Astrocyte of the cerebellum (primary cell): ENCODE data around the gene APLP2.

ENCODE experiments used
- DNase-seq: peaks from one replicate; pipeline ENCODE4 v3.0.0-alpha.2; 2011; ENCODE audit warnings: low read depth
- H3K4me3 ChIP-seq: 2 replicates; pipeline ENCODE4 v1.5.1; 2011; ENCODE audit warnings: mild to moderate bottlenecking, low read depth, low read length, moderate library complexity
- CTCF ChIP-seq: IDR thresholded peaks from 2 replicates; pipeline ENCODE4 v1.5.1; 2012; ENCODE audit warnings: low read length, low read depth, moderate library complexity, mild to moderate bottlenecking; ENCODE audit errors: missing control alignments
- in situ Hi-C: cut with HindIII; loops from 2 replicates; pipeline ENCODE4 v1.10.0; 2017; ENCODE audit warnings: low sequenced_read_pairs

APLP2 gene

GRCh38 chr11:130110339-130111108, 40.8 kb downstream of the APLP2 start:
- in situ Hi-C loops: no loop called here
- no peak for TF ChIP-seq CTCF
- no peak for DNase-seq
- H3K4me3 ChIP-seq: no peak overlapping the region

- in situ Hi-C loops: no loop called here
- DNase-seq: peak; percentile 46
- no peak overlapping the region for H3K4me3 ChIP-seq
- no peak for TF ChIP-seq CTCF
Observed at GRCh38 chr11:130112071-130112830, 42.6 kb downstream of the APLP2 start.

GRCh38 chr11:130114281-130114680, 44.6 kb downstream of the APLP2 start:
- in situ Hi-C loops: no loop called here
- no peak for TF ChIP-seq CTCF
- DNase-seq: no peak
- no peak overlapping the region for H3K4me3 ChIP-seq

- no peak for TF ChIP-seq CTCF
- no peak overlapping the region for H3K4me3 ChIP-seq
- in situ Hi-C loops: no loop called here
- DNase-seq: no peak
Observed at GRCh38 chr11:130114726-130115125, 45.0 kb downstream of the APLP2 start.

GRCh38 chr11:130115218-130115617, 45.5 kb downstream of the APLP2 start:
- H3K4me3 ChIP-seq: no peak overlapping the region
- peak; percentile 56 for DNase-seq
- in situ Hi-C loops: no loop called here
- TF ChIP-seq CTCF: no peak

GRCh38 chr11:130118165-130118564, 48.5 kb downstream of the APLP2 start:
- no peak for DNase-seq
- in situ Hi-C loops: no loop called here
- TF ChIP-seq CTCF: no peak
- no peak overlapping the region for H3K4me3 ChIP-seq
